ENCODE measurements around the gene ADAM30. TPM values are rescaled to one million over a fixed set of nuclear protein-coding genes. Genes with fewer than 3 reads are reported as not detected.
A peak's percentile ranks its signal among the peaks of the same experiment; 100 is the strongest.

Gene ADAM30
- total RNA-seq, 1 experiment from 2014 or later: not detected

- H3K27ac ChIP-seq (ENCODE audit: low read length): no peak overlapping the region
- no peaks in the 10 kb centered on the region for H3K36me3 ChIP-seq (ENCODE audit: insufficient read depth, low read length)
- no peak overlapping the region for H3K4me2 ChIP-seq (ENCODE audit: low read depth, low read length, poor library complexity, severe bottlenecking)
- H3K4me3 ChIP-seq (ENCODE audit: low read length): no peak overlapping the region
- no peaks in the 10 kb centered on the region for H4K20me1 ChIP-seq (ENCODE audit: insufficient read depth, low read depth, low read length)
- no peaks in the 10 kb centered on the region for H3K27me3 ChIP-seq (ENCODE audit: low read length)
- no peaks in the 10 kb centered on the region for H3K9me2 ChIP-seq (replicated peaks; ENCODE audit: insufficient read depth, low read length)
- H3K9me3 ChIP-seq (ENCODE audit: low read length): no peaks in the 10 kb centered on the region
- no peak overlapping the region for H3K9ac ChIP-seq (ENCODE audit: low read length)
- H3K79me2 ChIP-seq (ENCODE audit: low read length): no peaks in the 10 kb centered on the region
- H3K4me1 ChIP-seq (ENCODE audit: low read length): no peaks in the 10 kb centered on the region
- no peak for DNase-seq
- no peak overlapping the region for H2AFZ ChIP-seq (ENCODE audit: low read length)
Measured at GRCh38 chr1:119878171-119878570, 18.1 kb downstream of the ADAM30 start.

- H3K79me2 ChIP-seq (ENCODE audit: low read length): no peaks in the 10 kb centered on the region
- no peak overlapping the region for H2AFZ ChIP-seq (ENCODE audit: low read length)
- DNase-seq: no peak
- H3K36me3 ChIP-seq (ENCODE audit: insufficient read depth, low read length): no peaks in the 10 kb centered on the region
- no peak overlapping the region for H3K27ac ChIP-seq (ENCODE audit: low read length)
- H4K20me1 ChIP-seq (ENCODE audit: insufficient read depth, low read depth, low read length): no peaks in the 10 kb centered on the region
- no peaks in the 10 kb centered on the region for H3K9me3 ChIP-seq (ENCODE audit: low read length)
- no peaks in the 10 kb centered on the region for H3K27me3 ChIP-seq (ENCODE audit: low read length)
- H3K9me2 ChIP-seq (replicated peaks; ENCODE audit: insufficient read depth, low read length): no peaks in the 10 kb centered on the region
- no peaks in the 10 kb centered on the region for H3K4me1 ChIP-seq (ENCODE audit: low read length)
- H3K4me3 ChIP-seq (ENCODE audit: low read length): no peak overlapping the region
- H3K4me2 ChIP-seq (ENCODE audit: low read depth, low read length, poor library complexity, severe bottlenecking): no peak overlapping the region
- no peak overlapping the region for H3K9ac ChIP-seq (ENCODE audit: low read length)
Measured at GRCh38 chr1:119874186-119874585, 22.1 kb downstream of the ADAM30 start.

- H4K20me1 ChIP-seq (ENCODE audit: insufficient read depth, low read depth, low read length): no peaks in the 10 kb centered on the region
- no peak overlapping the region for H3K4me2 ChIP-seq (ENCODE audit: low read depth, low read length, poor library complexity, severe bottlenecking)
- no peak overlapping the region for H3K9ac ChIP-seq (ENCODE audit: low read length)
- H3K27me3 ChIP-seq (ENCODE audit: low read length): no peaks in the 10 kb centered on the region
- no peak for DNase-seq
- H3K9me2 ChIP-seq (replicated peaks; ENCODE audit: insufficient read depth, low read length): no peaks in the 10 kb centered on the region
- H3K79me2 ChIP-seq (ENCODE audit: low read length): no peaks in the 10 kb centered on the region
- no peak overlapping the region for H3K27ac ChIP-seq (ENCODE audit: low read length)
- H3K4me1 ChIP-seq (ENCODE audit: low read length): no peaks in the 10 kb centered on the region
- H3K36me3 ChIP-seq (ENCODE audit: insufficient read depth, low read length): no peaks in the 10 kb centered on the region
- no peak overlapping the region for H2AFZ ChIP-seq (ENCODE audit: low read length)
- H3K4me3 ChIP-seq (ENCODE audit: low read length): no peak overlapping the region
- H3K9me3 ChIP-seq (ENCODE audit: low read length): no peaks in the 10 kb centered on the region
Measured at GRCh38 chr1:119873135-119874015, 22.9 kb downstream of the ADAM30 start.

- Histone ChIP-seq H3K36me3 (ENCODE audit: insufficient read depth, low read length) (no peaks in the 10 kb centered on the region), H3K9ac (ENCODE audit: low read length) (no peak overlapping the region), H3K27ac (ENCODE audit: low read length) (no peak overlapping the region), H3K9me3 (ENCODE audit: low read length) (no peaks in the 10 kb centered on the region), H3K79me2 (ENCODE audit: low read length) (no peaks in the 10 kb centered on the region), H3K4me2 (ENCODE audit: low read depth, low read length, poor library complexity, severe bottlenecking) (no peak overlapping the region), H3K4me3 (ENCODE audit: low read length) (no peak overlapping the region), H3K9me2 (replicated peaks; ENCODE audit: insufficient read depth, low read length) (no peaks in the 10 kb centered on the region), H2AFZ (ENCODE audit: low read length) (no peak overlapping the region), H4K20me1 (ENCODE audit: insufficient read depth, low read depth, low read length) (no peaks in the 10 kb centered on the region), H3K27me3 (ENCODE audit: low read length) (no peaks in the 10 kb centered on the region), H3K4me1 (ENCODE audit: low read length) (no peaks in the 10 kb centered on the region)
- no peak for DNase-seq
Measured at GRCh38 chr1:119871881-119872280, 24.4 kb downstream of the ADAM30 start.

- peak; percentile 87 for DNase-seq
- Histone ChIP-seq H4K20me1 (ENCODE audit: insufficient read depth, low read depth, low read length) (no peaks in the 10 kb centered on the region), H3K4me2 (ENCODE audit: low read depth, low read length, poor library complexity, severe bottlenecking) (no peak overlapping the region), H3K36me3 (ENCODE audit: insufficient read depth, low read length) (no peaks in the 10 kb centered on the region), H2AFZ (ENCODE audit: low read length) (no peak overlapping the region), H3K27ac (ENCODE audit: low read length) (no peak overlapping the region), H3K4me3 (ENCODE audit: low read length) (no peak overlapping the region), H3K9ac (ENCODE audit: low read length) (no peak overlapping the region), H3K79me2 (ENCODE audit: low read length) (no peaks in the 10 kb centered on the region), H3K9me2 (replicated peaks; ENCODE audit: insufficient read depth, low read length) (no peaks in the 10 kb centered on the region), H3K4me1 (ENCODE audit: low read length) (no peaks in the 10 kb centered on the region), H3K27me3 (ENCODE audit: low read length) (no peaks in the 10 kb centered on the region), H3K9me3 (ENCODE audit: low read length) (no peaks in the 10 kb centered on the region)
Measured at GRCh38 chr1:119870917-119871596, 25.3 kb downstream of the ADAM30 start.

GRCh38 chr1:119869995-119870394 is 26.3 kb downstream of the ADAM30 start:
- Histone ChIP-seq H3K9me2 (replicated peaks; ENCODE audit: insufficient read depth, low read length) (no peaks in the 10 kb centered on the region), H3K27me3 (ENCODE audit: low read length) (no peaks in the 10 kb centered on the region)
- no peak for DNase-seq

GRCh38 chr1:119868176-119868575 is 28.1 kb downstream of the ADAM30 start:
- Histone ChIP-seq H3K79me2 (ENCODE audit: low read length) (no peaks in the 10 kb centered on the region), H3K27me3 (ENCODE audit: low read length) (no peaks in the 10 kb centered on the region), H3K9ac (ENCODE audit: low read length) (no peak overlapping the region), H3K4me1 (ENCODE audit: low read length) (no peaks in the 10 kb centered on the region), H4K20me1 (ENCODE audit: insufficient read depth, low read depth, low read length) (no peaks in the 10 kb centered on the region), H3K27ac (ENCODE audit: low read length) (no peak overlapping the region), H3K9me2 (replicated peaks; ENCODE audit: insufficient read depth, low read length) (no peaks in the 10 kb centered on the region), H3K4me2 (ENCODE audit: low read depth, low read length, poor library complexity, severe bottlenecking) (no peak overlapping the region), H3K9me3 (ENCODE audit: low read length) (no peaks in the 10 kb centered on the region), H3K4me3 (ENCODE audit: low read length) (no peak overlapping the region), H2AFZ (ENCODE audit: low read length) (no peak overlapping the region), H3K36me3 (ENCODE audit: insufficient read depth, low read length) (no peaks in the 10 kb centered on the region)
- no peak for DNase-seq

More at GRCh38 chr1:119869995-119870394, 26.3 kb downstream of the ADAM30 start:
- H2AFZ ChIP-seq (ENCODE audit: low read length): no peak overlapping the region
- no peak overlapping the region for H3K4me3 ChIP-seq (ENCODE audit: low read length)
- no peaks in the 10 kb centered on the region for H4K20me1 ChIP-seq (ENCODE audit: insufficient read depth, low read depth, low read length)
- H3K9me3 ChIP-seq (ENCODE audit: low read length): no peaks in the 10 kb centered on the region
- no peaks in the 10 kb centered on the region for H3K4me1 ChIP-seq (ENCODE audit: low read length)
- H3K27ac ChIP-seq (ENCODE audit: low read length): no peak overlapping the region
- H3K4me2 ChIP-seq (ENCODE audit: low read depth, low read length, poor library complexity, severe bottlenecking): no peak overlapping the region
- H3K36me3 ChIP-seq (ENCODE audit: insufficient read depth, low read length): no peaks in the 10 kb centered on the region
- H3K9ac ChIP-seq (ENCODE audit: low read length): no peak overlapping the region
- H3K79me2 ChIP-seq (ENCODE audit: low read length): no peaks in the 10 kb centered on the region

- Histone ChIP-seq H3K4me1 (ENCODE audit: low read length) (no peaks in the 10 kb centered on the region), H3K9ac (ENCODE audit: low read length) (no peak overlapping the region)
Measured at GRCh38 chr1:119866451-119866850, 29.9 kb downstream of the ADAM30 start.

More at GRCh38 chr1:119866451-119866850, 29.9 kb downstream of the ADAM30 start:
- Histone ChIP-seq H3K79me2 (ENCODE audit: low read length) (no peaks in the 10 kb centered on the region), H4K20me1 (ENCODE audit: insufficient read depth, low read depth, low read length) (no peaks in the 10 kb centered on the region), H3K9me2 (replicated peaks; ENCODE audit: insufficient read depth, low read length) (no peaks in the 10 kb centered on the region), H3K4me3 (ENCODE audit: low read length) (no peak overlapping the region), H3K9me3 (ENCODE audit: low read length) (no peaks in the 10 kb centered on the region), H3K27ac (ENCODE audit: low read length) (no peak overlapping the region), H3K36me3 (ENCODE audit: insufficient read depth, low read length) (no peaks in the 10 kb centered on the region), H3K27me3 (ENCODE audit: low read length) (no peaks in the 10 kb centered on the region), H3K4me2 (ENCODE audit: low read depth, low read length, poor library complexity, severe bottlenecking) (no peak overlapping the region), H2AFZ (ENCODE audit: low read length) (no peak overlapping the region)
- no peak for DNase-seq

Data from Karpas-422 (cell line).